ENCODE data around the gene TMCC1. TPM values are rescaled to one million over a fixed set of nuclear protein-coding genes. Genes with fewer than 3 reads are reported as not detected.

TMCC1 gene
- total and polyA plus RNA-seq, 10 of the 15 experiments (the other 5 are each of a cell fraction or from before 2014, with no cell fraction given), result 2.3 to 21.1 (median 8.4) TPM

GRCh38 chr3:129835198-129835597 lies 58.3 kb downstream of the TMCC1 start (continued):
- TF ChIP-seq CEBPZ (IDR thresholded peaks at IDR 0.05; ENCODE audit: low read depth, low read length) (no peak), IRF5 (IDR thresholded peaks at IDR 0.05; ENCODE audit: borderline replicate concordance) (no peak), PRDM15 (CRISPR knock-in tag; IDR thresholded peaks at IDR 0.05) (no peak), CREM (IDR thresholded peaks at IDR 0.05; ENCODE audit: low read depth) (no peak)

Measured in GM12878 (cell line).